Lower lobe of right lung (tissue), 2 donors: Measurements from ENCODE around the gene TMEM54. TPM values are rescaled to one million over a fixed set of nuclear protein-coding genes. Genes with fewer than 3 reads are reported as not detected.
A peak's percentile ranks its signal among the peaks of the same experiment; 100 is the strongest.

Experiments used
- ATAC-seq, 2 donors: fragments of 200-7000 bp; cut with Tn5 transposase; one replicate each; pipeline ENCODE4 v1.9.1; 2020 to 2022; ENCODE audit warnings: mild to moderate bottlenecking in 2 of 2, moderate library complexity in 2 of 2
- DNase-seq: peaks from one replicate; pipeline ENCODE4 v3.0.0-alpha.2; 2020
- H3K27ac ChIP-seq: fragments of 200-600 bp; one replicate; pipeline ENCODE4 v1.8.0; 2022
- H3K27me3 ChIP-seq: fragments of 200-600 bp; one replicate; pipeline ENCODE4 v1.8.0; 2022; ENCODE audit warnings: low read depth
- H3K36me3 ChIP-seq: fragments of 200-600 bp; one replicate; pipeline ENCODE4 v1.8.0; 2022; ENCODE audit warnings: mild to moderate bottlenecking
- H3K4me1 ChIP-seq: fragments of 200-600 bp; one replicate; pipeline ENCODE4 v1.8.0; 2022
- H3K4me3 ChIP-seq: fragments of 200-600 bp; one replicate; pipeline ENCODE4 v1.8.0; 2022; ENCODE audit warnings: mild to moderate bottlenecking
- H3K9me3 ChIP-seq: fragments of 200-600 bp; one replicate; pipeline ENCODE4 v1.8.0; 2022
- intact Hi-C: fragments of 100-400 bp; cut with DNase I; formaldehyde crosslinking; loops from one replicate; pipeline ENCODE4 v1.11.0; 2022
- total RNA-seq: library from RNA; stranded (reverse); fragmentation: NEBNext Ultra II Directional; extraction: Animal tissue kit (Norgen Biotek cat#: 25700); gene quantifications from one replicate; pipeline ENCODE4 v1.2.1, GENCODE V29; 2021
- TF ChIP-seq, protein P1 (sequence below): fragments of 200-600 bp; IDR thresholded peaks from one replicate; pipeline ENCODE4 v1.8.0; 2022; ENCODE audit warnings: antibody characterized with exemption, mild to moderate bottlenecking
- donor health status: DM: no; HTN: yes; CAD: no; lungs with severe emphysema.

TMEM54 gene
- total RNA-seq, 1 donor from 2014 or later, result 44.0 TPM

DNA sequence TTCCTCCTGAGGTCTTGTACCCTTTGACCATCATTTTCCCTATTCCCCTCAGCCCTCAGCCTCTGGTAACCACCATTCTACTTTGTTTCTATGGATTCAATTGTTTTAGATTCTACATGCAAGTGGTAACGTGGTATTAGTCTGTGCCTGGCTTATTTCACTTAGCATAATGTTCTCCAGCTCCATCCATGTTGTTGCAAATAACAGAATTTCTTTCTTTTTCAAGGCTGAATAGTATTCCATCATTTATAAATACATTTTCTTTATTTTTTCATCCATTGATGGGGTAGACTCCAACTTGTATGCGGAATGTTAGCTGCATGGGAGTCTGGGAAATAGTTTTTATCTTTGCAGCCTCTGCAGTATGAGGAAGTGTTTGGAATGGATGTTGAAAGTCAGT lies 26.3 kb upstream of the TMEM54 start:
- H3K4me3 ChIP-seq, result no peak overlapping the region
- peaks cover 20% of the 10 kb centered on the region for H3K27me3 ChIP-seq
- no peak for DNase-seq
- TF ChIP-seq, protein P1, sequence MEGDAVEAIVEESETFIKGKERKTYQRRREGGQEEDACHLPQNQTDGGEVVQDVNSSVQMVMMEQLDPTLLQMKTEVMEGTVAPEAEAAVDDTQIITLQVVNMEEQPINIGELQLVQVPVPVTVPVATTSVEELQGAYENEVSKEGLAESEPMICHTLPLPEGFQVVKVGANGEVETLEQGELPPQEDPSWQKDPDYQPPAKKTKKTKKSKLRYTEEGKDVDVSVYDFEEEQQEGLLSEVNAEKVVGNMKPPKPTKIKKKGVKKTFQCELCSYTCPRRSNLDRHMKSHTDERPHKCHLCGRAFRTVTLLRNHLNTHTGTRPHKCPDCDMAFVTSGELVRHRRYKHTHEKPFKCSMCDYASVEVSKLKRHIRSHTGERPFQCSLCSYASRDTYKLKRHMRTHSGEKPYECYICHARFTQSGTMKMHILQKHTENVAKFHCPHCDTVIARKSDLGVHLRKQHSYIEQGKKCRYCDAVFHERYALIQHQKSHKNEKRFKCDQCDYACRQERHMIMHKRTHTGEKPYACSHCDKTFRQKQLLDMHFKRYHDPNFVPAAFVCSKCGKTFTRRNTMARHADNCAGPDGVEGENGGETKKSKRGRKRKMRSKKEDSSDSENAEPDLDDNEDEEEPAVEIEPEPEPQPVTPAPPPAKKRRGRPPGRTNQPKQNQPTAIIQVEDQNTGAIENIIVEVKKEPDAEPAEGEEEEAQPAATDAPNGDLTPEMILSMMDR, result no peak
- no peak for ATAC-seq
- no peaks in the 10 kb centered on the region for H3K36me3 ChIP-seq
- H3K27ac ChIP-seq, result no peak overlapping the region
- peaks cover 18% of the 10 kb centered on the region for H3K4me1 ChIP-seq
- H3K9me3 ChIP-seq, result no peaks in the 10 kb centered on the region
- intact Hi-C loops, result no loop called here

DNA sequence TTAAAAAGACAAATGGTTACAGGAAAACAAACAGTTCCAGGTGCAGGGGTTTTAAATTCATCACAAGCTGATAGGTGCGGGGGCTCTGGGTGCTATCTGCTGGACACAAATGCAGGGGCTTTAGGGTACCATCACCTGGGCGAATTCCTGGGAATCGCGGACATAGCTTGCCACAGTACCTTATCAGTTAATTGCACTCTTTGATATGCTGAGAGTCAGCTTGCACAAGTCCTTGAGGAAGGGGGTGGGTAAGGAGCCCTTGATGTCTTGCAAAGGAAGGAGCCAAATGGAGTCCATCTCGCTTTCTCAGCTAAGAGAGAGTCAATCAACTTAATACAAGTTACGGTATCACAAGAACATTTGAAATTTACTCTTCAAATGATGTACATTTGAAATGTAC lies 25.4 kb upstream of the TMEM54 start:
- H3K4me3 ChIP-seq, result no peak overlapping the region
- intact Hi-C loops, result no loop called here
- TF ChIP-seq, protein P1, result no peak

DNA sequence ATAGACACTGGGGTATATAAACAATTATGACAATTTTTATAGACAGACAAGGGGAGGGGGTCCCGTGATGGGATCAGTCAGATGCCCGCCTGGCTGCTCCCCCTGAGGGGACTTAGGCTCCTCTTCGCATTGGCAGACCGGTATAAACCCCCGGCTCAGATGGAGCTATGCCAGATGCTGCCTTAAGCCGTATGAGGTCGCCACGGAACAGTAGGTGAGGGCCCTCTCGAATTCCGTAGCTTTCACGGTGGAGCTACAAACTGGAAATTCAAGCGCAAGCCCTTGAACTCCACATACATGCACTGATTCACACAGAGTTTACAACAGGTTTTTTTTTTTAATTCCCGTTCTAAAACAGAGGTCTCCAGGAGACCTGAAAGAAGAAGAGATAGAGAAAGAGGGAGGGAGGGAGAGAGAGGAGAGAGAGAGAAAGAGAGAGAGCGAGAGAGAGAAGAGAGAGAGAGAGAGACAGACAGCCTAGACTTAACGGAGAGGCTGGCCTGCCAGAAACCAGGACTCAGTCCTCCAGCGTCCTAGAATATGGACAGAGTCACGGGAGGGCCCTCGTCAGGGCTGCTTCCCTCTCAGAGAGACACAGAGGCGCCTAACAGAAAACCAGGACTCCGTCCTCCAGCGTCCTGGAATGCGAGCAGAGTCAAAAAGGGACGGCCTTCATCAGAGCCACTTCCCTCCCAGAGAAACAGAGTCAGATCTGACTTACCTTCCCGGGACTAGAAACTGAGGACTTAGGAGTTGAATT lies 24.4 kb upstream of the TMEM54 start:
- H3K9me3 ChIP-seq, result no peaks in the 10 kb centered on the region
- peaks cover 18% of the 10 kb centered on the region for H3K4me1 ChIP-seq
- TF ChIP-seq, protein P1, result no peak
- no peaks in the 10 kb centered on the region for H3K36me3 ChIP-seq
- peak overlapping the region; percentile 30 for H3K4me3 ChIP-seq
- no peak overlapping the region for H3K27ac ChIP-seq
- ATAC-seq, result peak; percentile 70 to 74
- H3K27me3 ChIP-seq, result peaks cover 23% of the 10 kb centered on the region
- no peak for DNase-seq
- intact Hi-C loops, result no loop called here

More for the DNA sequence above, 25.4 kb upstream of the TMEM54 start:
- H3K27ac ChIP-seq, result no peak overlapping the region
- H3K4me1 ChIP-seq, result peaks cover 18% of the 10 kb centered on the region
- H3K36me3 ChIP-seq, result no peaks in the 10 kb centered on the region
- DNase-seq (no peak), ATAC-seq (peak in 1 of 2 donors; percentile 54)
- H3K9me3 ChIP-seq, result no peaks in the 10 kb centered on the region
- H3K27me3 ChIP-seq, result peaks cover 23% of the 10 kb centered on the region

DNA sequence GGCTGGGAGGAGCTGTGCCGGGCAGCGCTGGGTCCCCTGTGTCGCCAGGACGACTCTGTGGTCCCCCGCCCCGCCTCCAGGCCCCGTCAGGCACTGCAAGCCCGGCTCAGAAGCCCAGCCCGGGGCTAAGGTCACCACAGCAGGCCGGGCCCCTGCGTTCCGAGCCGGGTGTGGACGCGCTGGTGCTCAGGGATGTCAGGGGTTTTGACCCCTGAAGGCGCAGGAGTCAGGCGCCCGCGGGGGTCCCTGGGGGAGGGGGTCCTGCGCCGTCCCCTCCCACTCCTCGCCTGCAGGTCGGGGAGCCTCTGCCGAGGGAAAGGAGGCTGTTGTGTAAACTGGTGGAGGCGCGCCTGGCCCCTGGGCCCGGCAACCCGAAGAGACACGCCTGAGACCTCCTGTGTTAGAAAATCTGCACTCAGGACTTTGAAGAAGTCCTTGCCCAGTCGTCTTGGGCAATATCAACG lies 23.7 kb upstream of the TMEM54 start:
- peak overlapping the region; percentile 30 for H3K4me3 ChIP-seq

DNA sequence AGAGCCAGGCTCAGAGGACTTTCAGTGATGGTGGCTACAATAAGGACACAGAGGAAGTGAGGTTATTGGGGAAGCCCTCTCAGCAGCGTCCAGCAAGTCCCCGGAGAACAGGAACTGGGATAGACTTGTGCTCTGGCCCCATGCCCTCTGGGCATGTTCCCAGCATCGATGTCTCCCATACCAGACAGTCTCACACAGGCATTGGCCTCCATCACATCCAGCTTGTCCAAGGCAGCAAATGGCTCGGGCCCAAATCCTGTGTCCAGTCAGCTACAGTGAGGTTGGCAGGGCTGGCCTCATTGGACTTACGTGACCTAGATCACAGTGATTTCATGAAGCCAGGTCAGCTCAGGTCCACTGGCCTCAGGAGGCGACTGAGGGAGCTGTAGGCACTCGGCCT lies 19.6 kb upstream of the TMEM54 start:
- TF ChIP-seq, protein P1, result no peak
- no peaks in the 10 kb centered on the region for H3K9me3 ChIP-seq
- intact Hi-C loops, result no loop called here
- H3K27me3 ChIP-seq, result peaks cover 31% of the 10 kb centered on the region
- H3K36me3 ChIP-seq, result no peaks in the 10 kb centered on the region
- H3K4me1 ChIP-seq, result peaks cover 13% of the 10 kb centered on the region
- no peak overlapping the region for H3K4me3 ChIP-seq
- H3K27ac ChIP-seq, result no peak overlapping the region
- peak; percentile 30 for ATAC-seq
- DNase-seq, result no peak

More for the DNA sequence above, 23.7 kb upstream of the TMEM54 start:
- ATAC-seq (peak; percentile 44 to 64), DNase-seq (no peak)
- Histone ChIP-seq H3K4me1 (peaks cover 18% of the 10 kb centered on the region), H3K9me3 (no peaks in the 10 kb centered on the region), H3K27me3 (peaks cover 23% of the 10 kb centered on the region), H3K36me3 (no peaks in the 10 kb centered on the region), H3K27ac (no peak overlapping the region)
- TF ChIP-seq, protein P1, result peak; percentile 11
- intact Hi-C loops, result no loop called here
